ELF-1 (cell line): ENCODE measurements around the gene DND1.
"Not testable (repeated sequence)": the region's sequence is repeated elsewhere in the genome, so short reads cannot be mapped to it uniquely, and the experiment has no call there.

ENCODE experiments used
- DNase-seq: peaks from one replicate; pipeline ENCODE4 v3.0.0-alpha.2; 2016; ENCODE audit warnings: low read depth, low spot score

The DND1 gene

DNA sequence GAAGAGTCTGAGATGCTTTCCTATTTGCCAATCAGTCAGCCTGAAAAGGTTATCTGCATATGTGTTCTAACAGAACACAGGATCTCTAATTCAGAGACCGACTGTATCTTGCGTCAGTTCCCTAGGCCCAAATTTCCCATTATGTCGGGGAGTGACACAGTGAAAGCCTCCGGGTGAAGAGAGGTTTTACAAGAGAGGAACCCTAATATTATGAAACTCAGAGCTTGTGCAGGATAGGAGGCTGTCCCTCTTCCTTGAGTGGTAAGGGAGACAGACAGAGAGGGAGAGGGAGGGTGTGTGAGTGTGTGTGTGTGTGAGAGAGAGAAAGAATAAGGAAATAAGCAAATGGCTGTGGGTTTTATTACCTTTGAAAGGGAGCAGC, 42.3 kb downstream of the DND1 start:
- no peak for DNase-seq

DNA sequence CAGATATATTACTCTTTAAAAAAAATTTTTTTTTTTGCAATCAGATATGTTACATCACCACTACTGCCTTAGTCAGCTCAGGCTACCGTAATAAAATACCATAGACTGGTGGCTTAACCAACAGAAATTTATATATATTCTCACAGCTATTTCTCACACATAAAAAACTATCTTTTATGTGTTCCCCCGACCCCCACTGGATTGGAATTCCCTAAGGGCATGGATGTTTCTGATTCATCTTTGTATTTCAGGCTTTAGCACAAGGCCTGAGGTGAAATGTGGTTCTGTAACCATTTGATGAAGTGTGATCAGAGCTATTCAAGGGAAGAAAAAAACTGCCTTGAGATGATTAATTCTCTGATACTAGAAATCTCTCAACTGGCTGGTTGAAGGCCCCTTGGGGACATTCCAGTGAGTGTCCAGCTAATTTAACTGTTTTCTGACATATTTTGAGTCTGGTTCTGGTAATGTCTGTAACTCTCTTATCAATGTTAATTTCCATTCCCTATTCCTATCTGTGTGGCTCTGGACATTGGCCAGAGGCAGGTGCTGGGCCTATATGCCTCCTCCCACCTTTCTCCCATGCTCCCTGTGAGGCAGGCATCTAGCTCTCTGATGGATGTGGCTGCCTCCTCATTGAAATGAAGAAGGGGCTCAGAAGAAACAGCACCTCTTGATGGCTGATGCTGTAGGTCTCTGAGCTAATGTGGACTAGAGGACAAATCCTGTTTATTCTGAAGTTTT, 42.9 kb downstream of the DND1 start:
- DNase-seq, result no peak

- no peak for DNase-seq
Observed at GRCh38 chr5:140628711-140629110, 44.7 kb downstream of the DND1 start.

DNA sequence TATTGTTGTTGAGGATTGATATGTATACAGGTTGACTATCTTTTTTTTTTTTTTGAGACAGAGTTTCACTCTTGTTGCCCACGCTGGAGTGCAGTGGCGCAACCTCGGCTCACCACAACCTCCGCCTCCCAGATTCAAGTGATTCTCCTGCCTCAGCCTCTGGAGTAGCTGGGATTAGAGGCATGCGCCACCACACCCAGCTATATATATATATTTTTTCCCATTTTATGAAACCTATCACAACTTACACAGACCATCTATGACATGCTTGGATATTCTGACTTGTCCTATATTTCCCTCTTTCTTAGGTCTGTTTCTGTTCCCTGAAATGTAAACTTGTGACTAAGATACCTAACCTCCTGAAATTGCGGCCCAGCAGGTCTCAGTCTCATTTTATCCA, 45.4 kb downstream of the DND1 start:
- DNase-seq, result no peak

DNA sequence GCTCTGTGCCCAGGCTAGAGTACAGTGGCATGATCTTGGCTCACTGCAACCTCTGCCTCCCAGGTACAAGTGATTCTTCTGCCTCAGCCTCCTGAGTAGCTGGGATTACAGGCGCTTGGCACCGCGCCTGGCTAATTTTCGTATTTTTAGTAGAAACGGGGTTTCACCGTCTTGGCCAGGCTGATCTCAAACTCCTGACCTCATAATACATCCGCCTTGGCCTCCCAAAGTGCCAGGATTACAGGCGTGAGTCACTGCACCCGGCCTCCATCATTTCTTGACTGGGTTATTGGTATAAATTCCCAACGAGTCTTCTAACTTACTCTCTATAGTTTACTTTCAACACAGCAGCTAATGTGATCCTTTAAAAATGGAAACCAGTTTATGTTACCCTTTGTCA, 48.5 kb downstream of the DND1 start:
- DNase-seq, result not testable (repeated sequence)

DNA sequence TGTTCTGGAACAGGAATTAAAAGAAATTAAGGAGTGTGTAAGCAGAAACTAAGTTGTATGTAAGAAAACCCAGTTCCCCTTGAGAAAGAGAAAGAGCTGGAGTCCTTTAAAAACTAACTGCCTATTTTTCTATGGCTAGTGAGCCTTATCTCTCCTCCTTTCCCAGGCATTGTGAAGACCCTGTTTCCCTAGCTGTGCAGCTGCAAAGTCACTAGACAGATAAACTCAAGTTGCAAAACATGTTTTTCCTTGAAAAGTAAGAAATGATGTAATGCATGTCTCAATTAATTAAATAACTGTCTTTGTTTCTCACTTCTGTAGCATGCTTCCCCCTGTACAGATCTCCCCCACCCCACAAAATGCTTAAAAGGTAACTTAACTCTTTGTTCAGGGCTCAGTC, 50.3 kb downstream of the DND1 start:
- not testable (repeated sequence) for DNase-seq

DNA sequence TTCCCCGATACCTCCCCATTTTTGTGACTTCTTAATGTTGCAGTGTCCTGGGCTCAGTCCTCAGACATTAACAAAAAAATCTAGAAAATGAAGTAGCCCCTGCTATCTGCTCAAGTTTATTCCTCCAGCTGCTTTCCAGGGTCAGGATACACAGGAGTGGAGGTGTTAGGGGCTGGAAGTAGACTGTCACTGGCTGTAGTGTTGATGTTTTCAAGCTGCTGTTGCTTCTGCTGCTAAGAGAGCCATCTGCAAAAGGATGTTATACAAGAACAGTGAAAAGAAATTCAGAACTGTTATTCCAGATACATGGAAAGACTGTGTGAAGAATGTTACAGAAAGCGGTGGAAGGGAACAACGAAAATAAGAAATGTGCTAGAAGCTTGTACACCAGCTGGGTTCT, 51.1 kb downstream of the DND1 start:
- no peak for DNase-seq
